Activated CD8-positive, alpha-beta memory T cell treated with anti-CD3 and anti-CD28 coated beads, Interleukin-2, amount 50 U/mL, for 4 hours (primary cell): ENCODE measurements around the gene UTS2B.

Source experiments
- DNase-seq: peaks from one replicate; pipeline ENCODE4 v3.0.0-alpha.2; 2020

Gene UTS2B

GRCh38 chr3:191350396-191351090 lies 20.2 kb upstream of the UTS2B start:
- DNase-seq, result no peak

- DNase-seq, result no peak
Observed at GRCh38 chr3:191348098-191348497, 17.8 kb upstream of the UTS2B start.

DNA sequence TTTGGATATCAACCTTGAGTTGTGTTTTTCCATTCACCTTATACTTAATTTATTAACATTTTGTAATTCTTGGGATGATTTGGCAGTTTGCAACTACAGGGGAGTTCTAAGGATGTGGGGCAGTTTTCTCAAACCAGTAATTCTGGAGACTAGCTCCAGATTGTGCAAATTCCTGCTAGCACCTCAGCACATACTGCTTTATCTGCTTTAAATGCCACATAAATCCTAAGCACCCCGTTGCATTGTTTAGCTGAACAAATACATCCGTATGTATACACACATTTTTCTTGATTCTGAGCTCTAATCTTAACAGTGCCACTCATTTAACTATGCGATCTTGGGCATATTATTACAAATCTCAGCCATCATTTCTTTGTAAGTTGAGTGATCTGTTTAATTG lies 16.9 kb upstream of the UTS2B start:
- DNase-seq, result no peak

- no peak for DNase-seq
Observed at GRCh38 chr3:191345334-191345733, 15.0 kb upstream of the UTS2B start.

DNA sequence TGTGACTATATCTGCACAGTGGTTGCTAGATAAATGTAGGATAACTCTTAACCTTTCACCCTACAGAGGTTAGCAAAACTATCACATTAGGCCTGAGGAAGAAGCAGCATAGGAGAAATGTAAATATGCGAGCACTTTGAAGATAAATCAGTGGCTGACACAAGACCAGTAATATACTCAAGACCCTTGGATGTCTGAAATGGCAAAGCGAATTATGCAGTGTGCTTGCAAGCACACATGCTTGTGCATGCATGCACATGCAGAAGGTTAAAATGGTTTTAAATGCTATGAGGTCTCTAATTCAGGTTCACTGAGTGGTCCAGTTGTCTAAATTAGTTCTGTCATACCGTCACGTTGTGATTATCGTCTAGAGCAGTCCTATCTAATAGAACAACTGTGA lies 13.6 kb upstream of the UTS2B start:
- DNase-seq, result no peak

GRCh38 chr3:191343115-191343514 lies 12.8 kb upstream of the UTS2B start:
- DNase-seq, result no peak

DNA sequence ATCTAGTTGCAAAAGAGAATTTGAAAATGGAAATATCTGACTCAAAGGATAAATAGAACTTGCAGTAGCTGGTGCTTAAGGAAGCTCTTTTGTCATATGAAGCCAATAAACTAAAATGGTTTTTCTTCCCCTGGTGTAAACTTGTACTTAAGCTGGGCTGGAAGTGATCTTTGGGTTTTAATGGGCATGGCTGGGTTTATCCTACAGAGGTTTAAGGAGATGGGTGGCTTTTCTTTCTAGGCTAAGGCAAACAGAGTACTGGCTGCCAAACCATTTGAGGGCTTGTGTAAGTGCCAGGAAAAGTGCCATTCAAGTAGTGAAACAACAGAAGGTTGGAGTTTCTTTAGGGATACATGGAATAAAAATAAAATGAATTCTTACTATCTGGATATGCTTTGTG lies 12.1 kb upstream of the UTS2B start:
- DNase-seq, result no peak

DNA sequence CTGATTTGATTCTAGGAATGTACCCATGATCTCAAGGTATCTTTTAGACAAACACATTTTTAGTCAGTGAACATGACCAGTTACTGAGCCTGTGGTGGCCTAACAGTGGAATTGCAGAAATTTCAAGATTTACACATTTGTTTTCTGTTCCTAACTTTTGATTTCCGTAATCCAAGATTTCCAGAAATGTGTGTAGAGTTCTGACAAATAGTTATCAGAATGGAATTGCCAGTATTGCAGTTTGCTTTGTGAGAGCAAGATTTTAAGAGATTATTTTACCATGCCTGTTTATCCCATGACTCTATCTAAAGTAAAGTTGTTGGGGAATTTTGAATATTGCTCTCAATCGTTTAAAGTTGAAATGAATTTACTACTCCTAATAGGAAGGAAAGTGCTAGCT lies 11.7 kb upstream of the UTS2B start:
- no peak for DNase-seq

DNA sequence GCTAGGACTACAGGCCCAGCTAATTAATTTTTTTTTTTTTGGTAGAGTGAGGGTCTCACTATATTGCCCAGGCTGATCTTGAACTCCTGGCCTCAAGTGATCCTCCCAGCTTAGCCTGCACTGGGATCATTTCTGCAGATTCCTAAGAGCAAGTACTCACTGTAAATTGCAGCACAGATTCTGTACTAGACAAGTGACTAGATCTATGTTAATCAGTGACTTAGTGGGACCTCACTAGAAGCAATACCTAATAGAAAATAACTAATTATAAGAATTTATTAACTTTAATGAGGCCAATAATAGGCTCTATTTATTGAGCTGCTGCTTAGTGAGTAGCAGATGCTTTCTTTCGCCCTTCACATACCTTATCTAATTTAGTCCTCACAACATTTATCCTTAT lies 10.6 kb upstream of the UTS2B start:
- DNase-seq, result no peak

- DNase-seq, result no peak
Observed at GRCh38 chr3:191340351-191340750, 10.0 kb upstream of the UTS2B start.

DNA sequence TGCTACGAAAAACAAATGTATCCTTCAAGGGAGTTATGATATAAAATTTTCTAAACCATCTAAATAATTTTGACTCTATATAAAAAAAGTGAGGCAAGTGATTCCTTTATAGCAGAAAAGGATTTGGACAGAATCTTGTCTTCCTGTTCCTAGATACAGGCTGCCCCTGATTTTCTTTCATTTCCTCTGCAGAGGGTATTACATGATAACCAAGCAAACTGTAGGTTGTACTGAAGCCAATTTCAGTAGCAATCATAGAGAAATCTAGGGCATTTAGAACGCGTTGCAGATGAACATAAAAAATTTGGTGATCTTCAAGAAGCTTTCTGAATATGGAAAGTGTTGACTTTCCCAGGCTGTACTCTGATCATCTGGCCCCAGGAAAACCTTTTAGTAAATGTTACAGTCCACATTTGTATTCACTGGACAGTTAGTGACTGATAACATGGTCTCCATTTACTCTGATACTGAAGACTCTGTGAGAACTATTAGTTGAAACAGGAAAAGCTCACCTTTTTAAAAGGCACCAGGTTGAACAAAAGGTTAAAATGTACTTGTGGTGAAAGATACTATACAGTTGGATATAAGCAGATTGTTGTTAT lies 9.1 kb upstream of the UTS2B start:
- no peak for DNase-seq

DNA sequence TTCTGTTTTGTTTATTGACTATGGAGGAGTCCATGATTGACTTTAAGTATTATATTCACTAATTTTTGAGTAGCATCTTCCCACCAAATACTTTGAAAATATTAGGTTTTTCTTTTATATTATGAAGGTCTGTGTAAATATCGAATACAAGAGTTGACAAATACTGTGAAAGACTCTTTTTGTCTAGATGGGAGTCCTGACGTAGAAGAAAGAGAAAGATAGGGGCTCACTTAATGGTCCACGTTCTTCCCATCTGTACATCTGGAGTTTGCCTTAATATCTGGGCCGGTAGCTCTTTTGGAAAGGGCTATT lies 7.8 kb upstream of the UTS2B start:
- DNase-seq, result no peak

DNA sequence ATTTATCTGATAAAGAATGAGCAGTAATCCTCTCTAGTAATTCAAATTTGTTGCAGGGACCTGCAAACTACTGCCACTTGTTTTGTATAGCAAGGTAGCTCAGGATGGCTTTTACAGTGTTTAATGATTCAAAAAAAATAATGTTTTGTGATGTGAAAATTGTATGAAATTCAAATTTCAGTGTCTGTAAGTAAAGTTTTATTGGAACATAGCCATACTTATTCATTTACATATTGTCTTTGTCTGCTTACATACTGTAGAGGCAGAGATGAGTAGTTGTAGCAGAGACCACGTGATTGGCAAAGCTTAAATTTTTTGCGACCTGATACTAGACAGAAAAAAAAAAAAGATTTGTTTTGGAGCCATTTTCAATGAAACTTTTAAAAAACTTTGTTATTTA lies 6.5 kb upstream of the UTS2B start:
- no peak for DNase-seq

- no peak for DNase-seq
Observed at GRCh38 chr3:191334346-191334893, 4.1 kb upstream of the UTS2B start.

- DNase-seq, result no peak
Observed at GRCh38 chr3:191333298-191333880, 3.1 kb upstream of the UTS2B start.

DNA sequence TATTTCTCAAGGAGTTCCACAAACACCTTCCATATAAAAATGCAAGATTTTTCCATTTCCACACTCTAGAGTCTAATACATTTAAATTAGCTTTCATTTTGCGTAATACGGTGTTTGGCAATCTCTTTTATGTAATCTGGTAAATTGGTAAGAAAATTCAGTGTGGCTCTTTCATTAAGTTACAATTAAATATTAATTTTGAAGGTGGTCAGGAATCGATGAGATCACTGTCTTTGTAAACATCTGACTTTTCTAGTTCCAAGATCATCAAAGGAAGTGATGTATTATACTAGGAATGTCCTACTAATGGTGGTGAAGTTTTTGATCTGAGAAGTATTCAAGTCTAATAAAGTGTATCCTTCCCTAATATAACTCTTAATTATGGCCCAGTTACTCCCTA lies 1.1 kb upstream of the UTS2B start:
- DNase-seq, result no peak

DNA sequence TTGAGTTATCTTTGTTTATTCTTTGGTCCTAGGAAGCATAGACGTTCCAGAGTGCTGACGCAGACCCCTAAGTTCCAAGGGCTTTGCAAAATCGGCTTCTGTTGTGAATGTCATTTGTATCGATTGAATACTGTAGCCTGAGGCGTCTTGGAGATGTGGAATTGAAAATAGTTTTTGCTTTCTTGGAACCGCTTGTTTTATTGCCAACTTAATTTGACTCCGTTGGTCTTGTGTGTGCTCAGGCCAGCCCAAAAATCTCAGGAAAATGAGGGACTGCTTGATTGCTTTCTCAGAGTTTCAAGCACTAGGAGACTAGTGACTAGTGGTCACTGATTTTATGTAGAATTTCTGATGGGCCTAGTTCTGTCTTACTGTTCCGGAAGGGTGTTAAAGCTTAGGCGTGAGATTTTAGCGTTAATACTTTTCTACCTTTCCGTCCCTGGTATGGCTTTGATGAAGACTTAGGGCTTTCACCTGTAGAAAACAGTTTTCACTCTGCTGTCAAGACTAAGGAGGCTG lies 263 bp upstream of the UTS2B start:
- no peak for DNase-seq

GRCh38 chr3:191328962-191329653 lies 1.2 kb downstream of the UTS2B start, which contains the start of gene CCDC50:
CCDC50 (plus strand) TSS chr3:191329394; CDS start chr3:191329675, 281 bp downstream.
- DNase-seq, result peak; percentile 18

DNA sequence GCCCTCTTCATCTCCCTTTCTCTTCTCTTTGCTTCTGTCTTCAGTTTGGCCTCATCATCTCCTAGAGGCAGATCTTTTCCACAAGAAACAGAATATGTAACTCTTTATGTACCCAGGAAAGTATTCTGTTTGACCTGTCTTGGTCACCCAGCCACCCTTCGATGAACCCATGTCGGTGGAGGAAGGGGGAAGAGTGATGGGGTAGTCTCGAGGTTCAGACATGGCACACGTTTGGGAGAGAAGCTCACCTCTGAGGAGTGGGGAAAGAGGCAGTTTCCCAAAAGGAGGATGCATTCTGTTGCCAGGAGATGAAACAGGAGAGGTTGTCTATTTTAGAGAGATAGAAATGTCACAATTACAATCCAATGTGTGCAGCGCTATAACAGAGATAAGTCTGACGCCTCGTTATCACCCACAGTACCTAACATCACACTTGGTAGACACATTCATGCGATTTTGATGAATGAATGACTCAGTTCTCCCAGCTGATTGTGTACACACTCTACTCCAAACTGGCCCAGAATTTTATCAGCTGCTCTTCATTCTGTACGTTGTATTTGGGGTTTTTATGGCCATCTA lies 1.9 kb downstream of the UTS2B start:
- DNase-seq, result no peak

GRCh38 chr3:191327526-191327925 lies 2.8 kb downstream of the UTS2B start:
- no peak for DNase-seq

DNA sequence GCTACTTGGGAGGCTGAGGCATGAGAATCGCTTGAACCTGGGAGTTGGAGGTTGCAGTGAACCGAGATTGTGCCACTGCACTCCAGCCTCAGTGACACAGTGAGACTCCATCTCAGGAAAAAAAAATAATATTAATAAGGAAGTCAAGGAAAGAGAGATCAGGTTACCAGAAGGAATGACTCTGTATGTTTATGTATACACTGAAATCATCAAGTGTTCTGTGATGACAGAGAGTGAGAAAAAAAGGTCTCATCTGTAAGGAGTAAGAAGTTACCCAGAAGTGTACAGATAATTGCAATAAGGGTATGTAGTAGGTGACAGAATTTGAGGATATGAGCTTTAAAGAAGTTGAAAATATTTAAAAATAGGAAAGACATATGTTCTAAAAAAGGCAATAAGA lies 5.4 kb downstream of the UTS2B start:
- no peak for DNase-seq

DNA sequence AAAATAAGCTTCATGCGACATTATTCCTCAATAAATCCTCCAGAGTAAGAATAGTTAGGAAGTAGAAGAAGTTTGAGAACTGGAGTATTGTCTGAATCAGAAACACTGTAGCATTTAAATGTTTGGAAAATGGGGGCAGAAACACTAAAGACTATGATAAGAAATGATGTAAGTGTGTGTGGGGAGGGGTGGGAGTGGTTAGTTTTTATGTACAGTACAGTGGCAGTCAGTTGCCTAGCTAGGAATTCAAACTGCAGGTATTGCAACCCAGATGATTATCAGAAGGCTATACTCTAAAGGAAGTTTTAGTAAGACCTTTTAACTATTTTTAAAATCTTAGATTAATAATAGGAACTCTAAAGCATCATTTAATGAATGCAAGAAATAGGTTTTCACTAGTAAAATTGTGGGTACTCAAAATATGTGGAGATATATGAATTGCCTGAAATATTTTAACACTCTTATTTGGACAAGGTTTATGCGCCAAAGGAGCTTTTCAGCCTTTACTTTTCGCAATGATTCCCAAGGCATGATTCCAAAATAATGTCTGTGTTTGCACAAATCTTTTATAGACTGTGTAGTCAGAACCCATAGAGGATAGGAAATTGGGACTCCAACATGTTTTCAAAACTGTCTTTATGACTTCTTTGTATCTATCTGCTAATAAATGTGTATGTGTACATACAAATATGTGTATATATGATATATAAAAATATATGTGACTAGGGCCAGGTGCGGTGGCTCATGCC lies 9.1 kb downstream of the UTS2B start:
- DNase-seq, result no peak
